ENCODE results near the gene PLCB4. TPM values are rescaled to one million over a fixed set of nuclear protein-coding genes. Genes with fewer than 3 reads are reported as not detected.
A peak's percentile ranks its signal among the peaks of the same experiment; 100 is the strongest.
"Not testable (repeated sequence)": the region's sequence is repeated elsewhere in the genome, so short reads cannot be mapped to it uniquely, and the experiment has no call there.

Gene PLCB4
- total RNA-seq, 1 donor from 2014 or later, result 30.5 TPM

DNA sequence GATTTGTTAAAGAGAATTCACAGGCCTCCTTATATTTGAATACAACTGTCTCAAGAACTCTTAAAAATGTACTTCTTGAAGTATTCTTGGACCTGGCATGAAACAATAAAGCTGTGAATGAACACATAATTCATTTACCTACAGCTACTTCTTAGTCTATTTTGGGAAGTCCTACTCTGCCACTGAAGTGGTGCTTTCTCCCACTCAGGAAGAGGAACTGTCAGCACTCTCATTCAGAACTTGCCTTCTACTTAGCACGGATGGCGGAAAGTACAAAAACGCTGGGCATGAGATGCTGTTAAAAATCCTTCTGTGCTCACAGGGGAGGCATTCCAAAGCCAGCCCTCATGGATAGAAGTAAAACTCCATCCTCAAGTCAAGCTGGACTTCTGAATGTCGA is 300.7 kb downstream of the PLCB4 start:
- TF ChIP-seq, protein P1, sequence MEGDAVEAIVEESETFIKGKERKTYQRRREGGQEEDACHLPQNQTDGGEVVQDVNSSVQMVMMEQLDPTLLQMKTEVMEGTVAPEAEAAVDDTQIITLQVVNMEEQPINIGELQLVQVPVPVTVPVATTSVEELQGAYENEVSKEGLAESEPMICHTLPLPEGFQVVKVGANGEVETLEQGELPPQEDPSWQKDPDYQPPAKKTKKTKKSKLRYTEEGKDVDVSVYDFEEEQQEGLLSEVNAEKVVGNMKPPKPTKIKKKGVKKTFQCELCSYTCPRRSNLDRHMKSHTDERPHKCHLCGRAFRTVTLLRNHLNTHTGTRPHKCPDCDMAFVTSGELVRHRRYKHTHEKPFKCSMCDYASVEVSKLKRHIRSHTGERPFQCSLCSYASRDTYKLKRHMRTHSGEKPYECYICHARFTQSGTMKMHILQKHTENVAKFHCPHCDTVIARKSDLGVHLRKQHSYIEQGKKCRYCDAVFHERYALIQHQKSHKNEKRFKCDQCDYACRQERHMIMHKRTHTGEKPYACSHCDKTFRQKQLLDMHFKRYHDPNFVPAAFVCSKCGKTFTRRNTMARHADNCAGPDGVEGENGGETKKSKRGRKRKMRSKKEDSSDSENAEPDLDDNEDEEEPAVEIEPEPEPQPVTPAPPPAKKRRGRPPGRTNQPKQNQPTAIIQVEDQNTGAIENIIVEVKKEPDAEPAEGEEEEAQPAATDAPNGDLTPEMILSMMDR (IDR thresholded peaks at IDR 0.05; ENCODE audit: borderline replicate concordance), result no peak
- Histone ChIP-seq H3K4me1 (peaks cover 31% of the 10 kb centered on the region), H3K27ac (replicated peaks) (no peak overlapping the region), H3K27me3 (ENCODE audit: low read depth) (no peaks in the 10 kb centered on the region), H3K9me3 (replicated peaks) (no peaks in the 10 kb centered on the region), H3K36me3 (peaks cover 48% of the 10 kb centered on the region), H3K4me3 (no peak overlapping the region)
- DNase-seq, result no peak
- intact Hi-C loops (cut with micrococcal nuclease), result loop anchor here (10.0 kb wide), 1 partner anchor 575 kb away; no protein-coding TSS in a partner anchor

DNA sequence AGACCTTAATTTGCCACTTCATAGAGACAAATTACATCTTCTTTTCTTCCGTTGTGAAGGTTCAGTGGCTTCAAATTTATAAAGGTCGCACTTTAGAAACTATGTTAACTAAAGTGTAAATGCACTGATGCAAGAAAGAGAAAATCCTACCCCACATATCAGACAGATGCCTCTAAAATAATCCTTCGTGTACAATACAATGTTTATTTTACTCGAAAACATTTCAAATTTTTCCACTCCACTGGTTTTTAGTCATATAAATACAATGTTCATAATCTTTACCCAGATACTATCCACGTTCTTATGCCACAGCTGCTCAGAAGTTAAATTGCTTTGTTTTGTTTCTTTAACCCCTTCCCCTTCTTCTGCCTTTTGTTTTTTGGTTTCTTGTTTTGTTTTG is 305.2 kb downstream of the PLCB4 start:
- Histone ChIP-seq H3K27me3 (ENCODE audit: low read depth) (no peaks in the 10 kb centered on the region), H3K27ac (replicated peaks) (peak overlapping the region; percentile 29), H3K9me3 (replicated peaks) (no peaks in the 10 kb centered on the region), H3K4me3 (no peak overlapping the region), H3K36me3 (peaks cover 26% of the 10 kb centered on the region), H3K4me1 (peaks cover 47% of the 10 kb centered on the region)
- TF ChIP-seq, protein P1 (IDR thresholded peaks at IDR 0.05; ENCODE audit: borderline replicate concordance), result no peak
- intact Hi-C loops (cut with micrococcal nuclease), result no loop called here
- no peak for DNase-seq

DNA sequence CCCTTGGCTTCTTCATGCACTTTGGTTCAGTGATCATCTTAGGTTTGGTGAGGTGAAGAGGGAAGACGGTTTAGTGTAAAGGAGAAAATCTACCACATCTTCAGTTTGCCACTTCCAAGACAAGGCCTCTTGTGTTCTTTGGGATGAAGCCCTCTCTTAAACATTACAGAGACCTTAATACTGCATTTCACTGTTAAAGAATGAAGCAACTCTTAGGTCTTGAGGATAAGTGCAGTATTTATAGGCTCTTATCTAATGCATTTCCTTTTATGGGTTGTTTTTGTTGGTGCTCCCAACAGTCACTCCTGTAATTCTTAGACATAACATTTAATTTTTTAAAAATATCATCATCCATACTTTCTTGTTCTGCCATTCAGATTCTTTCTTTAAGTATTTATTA is 305.6 kb downstream of the PLCB4 start:
- H3K9me3 ChIP-seq (replicated peaks), result no peaks in the 10 kb centered on the region
- DNase-seq, result no peak
- H3K4me3 ChIP-seq, result no peak overlapping the region
- H3K4me1 ChIP-seq, result peaks cover 43% of the 10 kb centered on the region
- H3K27me3 ChIP-seq (ENCODE audit: low read depth), result no peaks in the 10 kb centered on the region
- H3K36me3 ChIP-seq, result peaks cover 26% of the 10 kb centered on the region
- intact Hi-C loops (cut with micrococcal nuclease), result no loop called here
- TF ChIP-seq, protein P1 (IDR thresholded peaks at IDR 0.05; ENCODE audit: borderline replicate concordance), result no peak
- H3K27ac ChIP-seq (replicated peaks), result peak overlapping the region; percentile 29

DNA sequence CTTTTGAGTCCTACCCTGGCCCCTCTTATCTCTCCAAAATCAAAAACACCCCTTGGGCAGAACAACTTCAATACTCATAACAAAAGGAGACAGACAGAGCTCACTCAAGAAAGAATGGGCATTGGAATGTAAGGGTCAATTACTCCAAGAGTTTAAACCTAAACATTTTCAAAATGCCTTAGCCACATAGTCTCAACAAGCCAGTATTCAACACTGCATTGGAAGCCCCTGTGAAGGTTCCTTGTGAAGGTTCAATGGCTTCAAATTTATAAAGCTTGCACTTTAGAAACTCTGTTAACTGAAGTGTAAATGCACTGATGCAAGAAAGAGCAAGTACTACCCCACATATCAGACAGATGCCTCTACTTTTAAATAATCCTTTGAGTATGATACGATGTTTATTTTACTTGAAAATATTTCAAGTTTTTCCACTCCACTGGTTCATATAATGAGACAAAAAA is 306.4 kb downstream of the PLCB4 start:
- H3K27ac ChIP-seq (replicated peaks), result peak overlapping the region; percentile 29
- TF ChIP-seq, protein P1 (IDR thresholded peaks at IDR 0.05; ENCODE audit: borderline replicate concordance), result no peak
- intact Hi-C loops (cut with micrococcal nuclease), result no loop called here
- peaks cover 40% of the 10 kb centered on the region for H3K4me1 ChIP-seq
- no peak overlapping the region for H3K4me3 ChIP-seq
- H3K36me3 ChIP-seq, result peaks cover 23% of the 10 kb centered on the region
- no peaks in the 10 kb centered on the region for H3K27me3 ChIP-seq (ENCODE audit: low read depth)
- no peak for DNase-seq
- H3K9me3 ChIP-seq (replicated peaks), result no peaks in the 10 kb centered on the region

DNA sequence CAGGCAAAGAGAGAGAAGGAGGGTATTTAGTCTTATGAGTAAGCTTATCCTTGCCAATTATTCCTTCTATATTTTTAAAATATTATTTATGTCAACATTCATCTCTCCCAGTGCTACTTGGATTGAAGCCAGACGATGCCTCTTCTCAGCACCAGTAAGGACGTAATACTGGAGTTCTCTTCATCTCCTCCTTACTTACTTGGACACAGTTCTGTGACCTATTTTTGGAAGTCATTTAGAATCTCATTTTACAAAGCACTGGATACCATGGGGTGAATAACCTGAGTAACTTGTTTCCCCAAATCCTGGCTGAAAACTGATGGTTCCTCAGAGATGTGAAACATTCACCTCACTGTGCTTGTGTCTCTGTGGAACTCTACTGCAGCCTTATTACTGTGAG is 308.1 kb downstream of the PLCB4 start:
- intact Hi-C loops (cut with micrococcal nuclease), result no loop called here
- no peak overlapping the region for H3K4me3 ChIP-seq
- peaks cover 21% of the 10 kb centered on the region for H3K36me3 ChIP-seq

DNA sequence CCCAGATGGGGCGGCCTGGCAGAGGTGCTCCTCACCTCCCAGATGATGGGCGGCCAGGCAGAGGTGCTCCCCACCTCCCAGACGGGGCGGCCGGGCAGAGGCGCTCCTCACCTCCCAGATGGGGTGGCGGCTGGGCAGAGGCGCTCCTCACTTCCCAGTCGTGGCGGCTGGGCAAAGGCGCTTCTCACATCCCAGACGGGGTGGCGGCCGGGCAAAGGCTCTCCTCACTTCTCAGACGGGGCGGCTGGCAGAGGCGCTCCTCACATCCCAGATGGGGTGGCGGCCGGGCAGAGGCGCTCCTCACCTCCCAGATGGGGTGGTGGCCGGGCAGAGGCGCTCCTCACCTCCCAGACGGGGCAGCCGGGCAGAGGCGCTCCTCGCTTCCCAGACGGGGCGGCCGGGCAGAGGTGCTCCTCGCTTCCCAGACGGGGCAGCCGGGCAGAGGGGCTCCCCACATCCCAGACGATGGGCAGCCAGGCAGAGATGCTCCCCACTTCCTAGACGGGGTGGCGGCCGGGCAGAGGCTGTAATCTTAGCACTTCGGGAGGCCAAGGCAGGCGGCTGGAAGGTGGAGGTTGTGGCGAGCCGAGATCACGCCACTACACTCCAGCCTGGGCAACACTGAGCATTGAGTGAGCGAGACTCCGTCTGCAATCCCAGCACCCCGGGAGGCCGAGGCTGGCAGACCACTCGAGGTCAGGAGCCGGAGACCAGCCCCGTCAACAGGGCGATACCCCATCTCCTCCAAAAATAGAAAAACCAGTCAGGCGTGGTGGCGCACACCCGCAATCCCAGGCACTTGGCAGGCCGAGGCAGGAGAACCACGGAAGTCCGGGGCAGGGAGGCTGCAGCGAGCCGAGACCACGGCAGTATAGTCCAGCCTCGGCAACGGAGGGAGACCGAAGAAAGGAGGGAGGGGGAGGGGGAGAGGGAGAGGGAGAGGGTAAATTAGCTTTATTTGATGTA is 316.7 kb downstream of the PLCB4 start:
- H3K27ac ChIP-seq (replicated peaks); H3K4me3 ChIP-seq; intact Hi-C loops (cut with micrococcal nuclease); DNase-seq; H3K4me1 ChIP-seq; H3K27me3 ChIP-seq (ENCODE audit: low read depth); H3K9me3 ChIP-seq (replicated peaks): not testable (repeated sequence)
- H3K36me3 ChIP-seq, result peaks cover 50% of the 10 kb centered on the region

More for the DNA sequence above, 308.1 kb downstream of the PLCB4 start:
- Histone ChIP-seq H3K4me1 (peaks cover 40% of the 10 kb centered on the region), H3K27ac (replicated peaks) (no peak overlapping the region), H3K27me3 (ENCODE audit: low read depth) (no peaks in the 10 kb centered on the region), H3K9me3 (replicated peaks) (no peaks in the 10 kb centered on the region)
- DNase-seq, result no peak
- TF ChIP-seq, protein P1 (IDR thresholded peaks at IDR 0.05; ENCODE audit: borderline replicate concordance), result no peak

Data from left ventricle myocardium inferior (tissue), 1 donor.